Measurements from ENCODE around the gene PRM1. TPM values are rescaled to one million over a fixed set of nuclear protein-coding genes. Genes with fewer than 3 reads are reported as not detected.

Gene PRM1
- total RNA-seq, 1 donor from 2014 or later, result not detected

DNA sequence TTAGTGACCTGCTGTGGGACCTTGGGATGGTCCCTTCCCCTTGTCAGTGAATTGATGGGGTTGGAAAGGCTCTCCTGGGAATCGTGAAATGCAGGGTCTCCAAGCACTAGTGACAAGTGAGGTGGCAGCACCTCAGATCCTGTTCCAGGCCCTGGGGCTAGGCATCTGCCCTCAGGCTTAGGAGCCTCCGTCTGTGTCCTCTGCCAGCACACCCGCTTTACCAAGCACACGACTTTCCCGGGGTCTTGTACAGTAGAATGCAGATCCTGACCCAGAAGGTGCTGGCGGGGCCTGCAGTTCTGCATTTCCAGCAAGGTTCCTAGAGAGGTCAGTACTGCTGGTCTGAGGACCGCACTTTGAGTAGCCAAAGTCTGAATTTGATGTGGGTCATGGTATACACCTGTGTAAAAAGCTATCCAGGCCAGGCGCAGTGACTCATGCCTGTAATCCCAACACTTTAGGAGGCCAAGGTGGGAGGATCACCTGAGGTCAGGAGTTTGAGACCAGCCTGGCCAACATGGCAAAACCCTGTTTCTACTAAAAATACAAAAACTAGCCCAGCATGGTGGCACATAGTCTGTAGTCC is 33.3 kb upstream of the PRM1 start:
- DNase-seq (ENCODE audit: low spot score), result no peak

GRCh38 chr16:11313493-11314308 is 32.6 kb upstream of the PRM1 start:
- no peak for DNase-seq (ENCODE audit: low spot score)

- DNase-seq (ENCODE audit: low spot score), result peak; percentile 56
Measured at GRCh38 chr16:11312718-11313492, 31.8 kb upstream of the PRM1 start.

GRCh38 chr16:11310997-11311561 is 29.9 kb upstream of the PRM1 start:
- DNase-seq (ENCODE audit: low spot score), result no peak

DNA sequence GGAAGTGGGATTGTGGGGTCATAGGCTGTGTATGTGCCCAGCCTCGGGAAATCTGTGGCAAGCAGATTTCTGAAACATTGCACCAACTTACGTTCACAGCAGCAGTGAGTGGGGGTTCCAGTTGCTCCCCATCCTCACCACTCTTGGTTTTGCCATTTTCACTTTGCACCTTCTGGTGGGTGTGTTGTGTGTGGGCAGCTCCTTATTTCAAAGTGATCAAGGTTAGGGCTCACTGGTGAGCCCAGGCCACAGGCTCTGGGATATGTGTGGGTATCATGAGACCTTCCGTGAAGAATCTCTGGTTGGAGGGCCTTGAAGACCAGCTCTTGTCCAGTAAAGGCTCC is 29.5 kb upstream of the PRM1 start:
- no peak for DNase-seq (ENCODE audit: low spot score)

GRCh38 chr16:11309895-11310633 is 28.9 kb upstream of the PRM1 start:
- no peak for DNase-seq (ENCODE audit: low spot score)

- DNase-seq (ENCODE audit: low spot score), result no peak
Measured at GRCh38 chr16:11308493-11309283, 27.6 kb upstream of the PRM1 start.

- DNase-seq (ENCODE audit: low spot score), result no peak
Measured at GRCh38 chr16:11307639-11308492, 26.7 kb upstream of the PRM1 start.

GRCh38 chr16:11306997-11307638 is 26.0 kb upstream of the PRM1 start:
- DNase-seq (ENCODE audit: low spot score), result no peak

- no peak for DNase-seq (ENCODE audit: low spot score)
Measured at GRCh38 chr16:11306381-11306780, 25.3 kb upstream of the PRM1 start.

DNA sequence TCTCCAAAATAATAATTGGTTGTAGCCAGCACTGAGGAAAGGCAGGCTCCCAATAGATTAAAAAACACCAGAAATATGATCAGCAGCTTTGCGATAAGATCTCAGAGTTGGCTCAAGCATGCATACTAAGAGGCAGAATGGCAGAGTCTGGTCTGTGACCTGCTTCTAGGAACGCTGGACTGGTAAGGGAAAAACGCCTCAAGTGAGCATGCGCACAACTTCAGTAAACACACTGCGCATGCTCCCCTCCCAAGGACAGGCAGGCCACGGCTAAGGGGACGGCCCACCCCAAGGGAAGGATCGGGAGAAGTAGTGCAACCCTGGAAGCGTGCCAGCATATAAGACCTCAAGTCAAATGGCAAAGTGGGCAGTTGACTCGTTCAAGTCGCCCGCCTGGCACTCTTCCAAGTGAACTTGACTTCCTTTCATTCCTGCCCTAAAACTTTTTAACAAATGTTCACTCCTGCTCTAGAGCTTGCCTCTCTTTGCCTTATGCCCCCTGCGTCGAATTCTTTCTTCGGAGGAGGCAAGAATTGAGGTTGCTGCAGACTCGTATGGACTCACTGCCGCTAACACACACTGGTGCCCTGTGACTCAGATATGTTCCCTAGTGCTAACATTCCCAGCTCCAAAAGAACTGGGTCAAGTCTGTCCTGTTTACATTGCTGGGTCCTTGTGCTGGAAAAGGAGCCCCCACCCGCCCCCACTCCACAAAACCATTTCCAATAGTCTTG is 22.4 kb upstream of the PRM1 start:
- DNase-seq (ENCODE audit: low spot score), result peak; percentile 66

GRCh38 chr16:11302977-11303376 is 21.8 kb upstream of the PRM1 start:
- DNase-seq (ENCODE audit: low spot score), result peak; percentile 77

- no peak for DNase-seq (ENCODE audit: low spot score)
Measured at GRCh38 chr16:11301645-11302501, 20.7 kb upstream of the PRM1 start.

DNA sequence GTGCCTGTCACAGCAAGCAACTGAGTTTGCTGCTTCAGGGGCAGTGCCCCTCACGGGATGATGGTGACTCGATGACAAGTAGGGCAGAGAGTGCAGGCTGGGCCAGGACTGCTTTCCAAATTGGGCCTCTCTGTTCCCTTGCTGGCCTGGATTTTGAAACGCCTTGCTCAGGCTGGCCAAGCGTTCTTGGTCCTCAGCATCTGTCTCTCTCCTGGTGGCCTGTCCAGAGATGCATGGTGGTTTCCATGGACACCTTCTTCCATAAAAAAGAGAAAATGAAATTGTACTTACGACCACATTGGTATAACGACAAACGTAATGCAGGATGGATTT is 19.4 kb upstream of the PRM1 start:
- DNase-seq (ENCODE audit: low spot score), result no peak

GRCh38 chr16:11299865-11300559 is 18.9 kb upstream of the PRM1 start:
- DNase-seq (ENCODE audit: low spot score), result no peak

DNA sequence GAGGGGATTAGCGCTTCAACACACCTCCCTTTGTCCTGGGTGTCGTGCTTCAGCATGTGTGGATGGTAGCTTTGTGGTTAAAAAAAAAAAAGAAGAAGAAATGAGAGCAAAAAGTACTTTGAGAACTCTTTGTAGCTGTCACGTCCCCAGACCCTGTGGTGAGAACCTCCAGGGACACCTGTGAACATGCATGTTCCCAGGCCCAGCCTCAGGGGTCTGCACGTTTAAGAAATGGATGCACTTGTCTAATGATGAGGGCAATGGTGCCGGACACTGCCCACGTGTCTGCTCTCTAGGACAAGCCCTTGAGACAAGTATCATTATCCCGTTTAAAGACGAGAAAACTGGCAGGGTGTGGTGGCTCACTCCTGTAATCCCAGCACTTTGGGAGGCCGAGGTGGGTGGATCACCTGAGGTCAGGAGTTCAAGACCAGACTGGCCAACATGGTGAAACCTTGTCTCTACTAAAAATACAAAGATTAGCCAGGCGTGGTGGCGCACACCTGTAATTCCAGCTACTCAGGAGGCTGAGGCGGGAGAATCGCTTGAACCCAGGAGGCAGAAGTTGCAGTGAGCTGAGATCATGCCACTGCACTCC is 17.9 kb upstream of the PRM1 start:
- peak; percentile 15 for DNase-seq (ENCODE audit: low spot score)
